SKM-1 treated with dmso at 0.1 percent for 144 hours (cell line): ENCODE data around the gene SYT5.
"Not testable (repeated sequence)": the region's sequence is repeated elsewhere in the genome, so short reads cannot be mapped to it uniquely, and the experiment has no call there.

ENCODE experiments used
- DNase-seq: peaks from one replicate; lab custom pipeline; 2025; ENCODE audit not compliant: unreplicated experiment; lab: John Stamatoyannopoulos, UW

The SYT5 gene

GRCh38 chr19:55208880-55209692 lies 29.0 kb upstream of the SYT5 start, which contains the start of gene PTPRH:
Gene PTPRH, minus strand, starts transcription at chr19:55209501. Its CDS starts 68 bp downstream, at chr19:55209433.
- peak; percentile 17 for DNase-seq

- peak; percentile 55 for DNase-seq
Observed at GRCh38 chr19:55206664-55207500, 26.8 kb upstream of the SYT5 start.

- DNase-seq: not testable (repeated sequence)
Observed at GRCh38 chr19:55202199-55202598, 22.1 kb upstream of the SYT5 start.

- no peak for DNase-seq
Observed at GRCh38 chr19:55199620-55200204, 19.6 kb upstream of the SYT5 start.

GRCh38 chr19:55198651-55199050 lies 18.6 kb upstream of the SYT5 start:
- no peak for DNase-seq

GRCh38 chr19:55197528-55197927 lies 17.4 kb upstream of the SYT5 start:
- DNase-seq: no peak

- DNase-seq: no peak
Observed at GRCh38 chr19:55196803-55197202, 16.7 kb upstream of the SYT5 start.

- DNase-seq: no peak
Observed at GRCh38 chr19:55193481-55193880, 13.4 kb upstream of the SYT5 start.

- no peak for DNase-seq
Observed at GRCh38 chr19:55189403-55189835, 9.3 kb upstream of the SYT5 start.

GRCh38 chr19:55188625-55189024 lies 8.5 kb upstream of the SYT5 start:
- no peak for DNase-seq

GRCh38 chr19:55186080-55186479 lies 6.0 kb upstream of the SYT5 start:
- no peak for DNase-seq

GRCh38 chr19:55181740-55182139 lies 1.7 kb upstream of the SYT5 start:
- no peak for DNase-seq

GRCh38 chr19:55178781-55179599 lies 1.1 kb downstream of the SYT5 start:
- DNase-seq: peak; percentile 29

- no peak for DNase-seq
Observed at GRCh38 chr19:55176076-55176475, 4.0 kb downstream of the SYT5 start.

- DNase-seq: no peak
Observed at GRCh38 chr19:55175117-55175867, 4.8 kb downstream of the SYT5 start.

GRCh38 chr19:55174425-55175116 lies 5.5 kb downstream of the SYT5 start:
- no peak for DNase-seq

- DNase-seq: peak; percentile 32
Observed at GRCh38 chr19:55173714-55174409, 6.2 kb downstream of the SYT5 start.

GRCh38 chr19:55173186-55173713 lies 6.8 kb downstream of the SYT5 start:
- DNase-seq: no peak

- no peak for DNase-seq
Observed at GRCh38 chr19:55172741-55173140, 7.3 kb downstream of the SYT5 start.
